Peyer's patch (tissue), 4 donors: ENCODE measurements around the gene SRPK2. TPM values are rescaled to one million over a fixed set of nuclear protein-coding genes. Genes with fewer than 3 reads are reported as not detected.

Source experiments
- DNase-seq, 3 donors: peaks; one replicate each; pipeline ENCODE4 v3.0.0-alpha.2; 2017 to 2019
- H3K27ac ChIP-seq, 4 donors: fragments of 200-600 bp; sonication (generic); one replicate each; pipeline ENCODE4 v1.5.1; 2016 to 2019
- H3K27me3 ChIP-seq, 2 donors: fragments of 200-600 bp; sonication (generic); one replicate each; pipeline ENCODE4 v1.5.1; 2019
- H3K36me3 ChIP-seq, 3 donors: fragments of 200-600 bp; sonication (generic); one replicate each; pipeline ENCODE4 v1.5.1; 2016 to 2019
- H3K4me1 ChIP-seq, 4 donors: fragments of 200-600 bp; sonication (generic); one replicate each; pipeline ENCODE4 v1.5.1; 2016 to 2019
- H3K4me3 ChIP-seq, 4 donors: fragments of 200-600 bp; sonication (generic); 1 replicate in 3 of 4; 2 replicates in 1 of 4; pipeline ENCODE4 v1.5.1; 2016 to 2019; ENCODE audit warnings: mild to moderate bottlenecking in 1 of 4
- H3K9me3 ChIP-seq, 4 donors: fragments of 200-600 bp; sonication (generic); one replicate each; pipeline ENCODE4 v1.5.1; 2016 to 2019; ENCODE audit warnings: mild to moderate bottlenecking in 1 of 4
- CTCF ChIP-seq, 6 experiments: fragments of 450-650 bp in 4 of 6; fragments of 200-600 bp in 2 of 6; sonication (generic) in 1 of 6; IDR thresholded peaks; one replicate each; pipeline ENCODE4 v1.5.1; 2017 to 2019; ENCODE audit warnings: antibody characterized with exemption in 6 of 6, mild to moderate bottlenecking in 3 of 6, moderate library complexity in 1 of 6
- POLR2A ChIP-seq, 2 donors: fragments of 450-650 bp; IDR thresholded peaks; one replicate each; pipeline ENCODE4 v1.5.1; 2017; ENCODE audit warnings: antibody characterized with exemption in 2 of 2, mild to moderate bottlenecking in 2 of 2, moderate library complexity in 2 of 2
- total RNA-seq, 4 donors: library from RNA; depleted of rRNA; stranded (reverse); fragments of >200 nt; gene quantifications; one replicate each; pipeline ENCODE4 v1.1.0, GENCODE V29; 2016

Gene SRPK2
- total RNA-seq, 4 donors from 2014 or later = 25.7 to 96.6 (median 33.6) TPM

- H3K27me3 ChIP-seq = no peaks in the 10 kb centered on the region
- H3K4me3 ChIP-seq = no peak overlapping the region
- H3K9me3 ChIP-seq = no peaks in the 10 kb centered on the region
- peaks cover 0 to 14% (median 9%) of the 10 kb centered on the region in 4 donors for H3K4me1 ChIP-seq
- H3K27ac ChIP-seq = no peak overlapping the region
- no peak for DNase-seq
- TF ChIP-seq CTCF (IDR thresholded peaks at IDR 0.05) (no peak), POLR2A (IDR thresholded peaks at IDR 0.05) (no peak)
- no peaks in the 10 kb centered on the region for H3K36me3 ChIP-seq
These were observed 42.0 kb downstream of the SRPK2 start for GRCh38 chr7:105346593-105347322.

- Histone ChIP-seq H3K4me3 (no peak overlapping the region), H3K27me3 (no peaks in the 10 kb centered on the region), H3K4me1 (peaks cover 0 to 8% (median 4%) of the 10 kb centered on the region in 4 donors), H3K9me3 (no peaks in the 10 kb centered on the region), H3K36me3 (no peaks in the 10 kb centered on the region), H3K27ac (no peak overlapping the region)
- no peak for DNase-seq
- no peak for TF ChIP-seq CTCF (IDR thresholded peaks at IDR 0.05)
- no peak for TF ChIP-seq POLR2A (IDR thresholded peaks at IDR 0.05)
These were observed 42.6 kb downstream of the SRPK2 start for GRCh38 chr7:105346138-105346537.

- Histone ChIP-seq H3K27me3 (no peaks in the 10 kb centered on the region), H3K27ac (no peak overlapping the region), H3K4me3 (no peak overlapping the region), H3K9me3 (no peaks in the 10 kb centered on the region), H3K36me3 (no peaks in the 10 kb centered on the region), H3K4me1 (peaks cover 0 to 8% (median 2%) of the 10 kb centered on the region in 4 donors)
- TF ChIP-seq CTCF (IDR thresholded peaks at IDR 0.05) (no peak), POLR2A (IDR thresholded peaks at IDR 0.05) (no peak)
- no peak for DNase-seq
These were observed 43.0 kb downstream of the SRPK2 start for GRCh38 chr7:105345725-105346124.

GRCh38 chr7:105345003-105345402 is 43.7 kb downstream of the SRPK2 start:
- Histone ChIP-seq H3K36me3 (no peaks in the 10 kb centered on the region), H3K9me3 (no peaks in the 10 kb centered on the region), H3K27me3 (no peaks in the 10 kb centered on the region), H3K27ac (no peak overlapping the region), H3K4me1 (peaks cover 0 to 8% (median 2%) of the 10 kb centered on the region in 4 donors), H3K4me3 (no peak overlapping the region)
- no peak for TF ChIP-seq CTCF (IDR thresholded peaks at IDR 0.05)
- no peak for TF ChIP-seq POLR2A (IDR thresholded peaks at IDR 0.05)
- no peak for DNase-seq

GRCh38 chr7:105339404-105340323 is 49.1 kb downstream of the SRPK2 start:
- no peaks in the 10 kb centered on the region for H3K27me3 ChIP-seq
- no peaks in the 10 kb centered on the region for H3K36me3 ChIP-seq
- no peak overlapping the region for H3K4me3 ChIP-seq
- H3K9me3 ChIP-seq = no peaks in the 10 kb centered on the region
- H3K27ac ChIP-seq = no peak overlapping the region
- H3K4me1 ChIP-seq = no peaks in the 10 kb centered on the region
- no peak for DNase-seq
- TF ChIP-seq POLR2A (IDR thresholded peaks at IDR 0.05) = no peak
- TF ChIP-seq CTCF (IDR thresholded peaks at IDR 0.05) = no peak
